ENCODE results near the gene NSG2.
"Not testable (repeated sequence)": the region's sequence is repeated elsewhere in the genome, so short reads cannot be mapped to it uniquely, and the experiment has no call there.

Gene NSG2

DNA sequence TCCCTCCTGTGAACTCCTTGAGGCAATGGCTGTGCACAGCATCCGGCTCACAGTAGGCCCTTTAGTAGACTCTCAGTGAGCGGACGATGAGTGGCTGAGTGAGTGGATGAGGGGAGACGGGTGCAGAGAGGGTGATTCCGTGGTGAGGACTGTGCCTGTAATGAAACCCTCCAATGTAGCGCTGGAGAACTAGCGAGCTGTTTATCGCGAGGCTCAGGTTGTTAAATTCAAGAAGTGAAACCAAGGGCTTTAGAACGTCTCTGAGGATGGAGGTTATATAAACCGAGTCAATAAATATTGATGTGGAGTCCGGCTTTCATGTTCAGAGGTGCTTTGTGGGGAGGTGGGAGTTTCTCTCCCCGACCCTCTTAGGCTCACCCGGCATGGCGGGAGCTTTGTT, 53.2 kb downstream of the NSG2 start:
- DNase-seq (ENCODE audit: low read depth in 1 of 2, low spot score in 1 of 2) = no peak

DNA sequence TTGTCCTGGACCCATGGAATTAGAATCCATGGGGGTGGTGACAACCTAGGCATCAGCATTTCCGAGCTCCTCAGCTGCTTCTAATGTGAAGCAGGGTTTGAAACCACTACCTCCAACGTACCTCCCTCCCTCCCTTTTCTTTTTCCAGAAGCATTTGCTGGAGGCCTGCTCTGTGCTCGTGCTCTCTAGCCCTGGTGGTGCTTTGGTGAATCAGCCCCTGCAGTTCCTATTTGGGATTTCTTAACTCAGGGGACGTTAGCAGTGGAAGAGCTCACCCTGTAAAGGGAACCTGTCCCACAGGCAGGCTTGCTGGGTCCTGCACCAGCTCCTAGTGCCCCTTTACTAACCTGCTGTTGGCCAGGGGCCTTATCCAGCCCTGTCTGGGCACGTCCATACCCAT, 55.0 kb downstream of the NSG2 start:
- no peak for DNase-seq (ENCODE audit: low read depth in 1 of 2, low spot score in 1 of 2)

DNA sequence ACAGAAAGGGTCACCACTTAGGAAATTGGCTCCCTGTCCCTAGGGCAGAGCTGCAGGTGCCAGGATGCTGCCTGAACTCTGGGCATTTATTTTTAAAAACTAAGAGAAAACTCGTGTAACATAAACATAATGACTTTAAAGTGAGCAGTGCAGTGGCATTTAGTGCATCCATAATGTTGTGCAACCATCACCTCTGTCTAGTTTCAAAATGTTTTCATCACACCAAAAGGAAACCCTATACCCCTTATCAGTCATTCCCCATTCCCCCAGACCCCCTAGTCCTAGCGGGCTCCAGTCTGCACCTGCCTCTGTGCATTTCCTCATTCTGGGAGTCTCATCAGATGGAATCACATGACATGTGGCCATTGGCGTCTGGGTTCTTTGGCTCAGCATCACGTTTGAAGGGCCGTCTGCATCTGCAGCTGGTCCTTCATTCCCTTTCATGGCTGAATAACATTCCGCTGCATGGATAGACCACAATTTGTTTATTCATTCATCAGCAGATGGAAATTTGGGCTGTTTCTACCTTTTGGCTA, 55.8 kb downstream of the NSG2 start:
- DNase-seq (ENCODE audit: low read depth in 1 of 2, low spot score in 1 of 2) = no peak

DNA sequence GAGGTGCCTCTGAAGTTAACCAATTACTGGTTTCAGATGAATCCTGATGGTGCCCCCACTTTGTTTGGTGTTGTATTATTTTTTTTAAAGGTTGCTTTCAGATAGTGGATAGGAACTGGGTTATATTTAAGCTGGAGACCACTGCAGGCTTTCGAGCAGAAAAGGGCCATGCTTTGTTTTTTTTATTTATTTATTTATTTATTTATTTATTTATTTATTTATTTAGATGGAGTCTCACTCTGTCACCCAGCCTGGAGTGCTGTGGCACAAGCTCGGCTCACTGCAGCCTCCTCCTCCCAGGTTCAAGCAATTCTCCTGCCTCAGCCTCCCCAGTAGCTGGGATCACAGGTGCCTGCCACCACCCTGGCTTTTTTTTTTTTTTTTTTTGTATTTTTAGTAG, 57.1 kb downstream of the NSG2 start:
- not testable (repeated sequence) for DNase-seq (ENCODE audit: low read depth in 1 of 2, low spot score in 1 of 2)

DNA sequence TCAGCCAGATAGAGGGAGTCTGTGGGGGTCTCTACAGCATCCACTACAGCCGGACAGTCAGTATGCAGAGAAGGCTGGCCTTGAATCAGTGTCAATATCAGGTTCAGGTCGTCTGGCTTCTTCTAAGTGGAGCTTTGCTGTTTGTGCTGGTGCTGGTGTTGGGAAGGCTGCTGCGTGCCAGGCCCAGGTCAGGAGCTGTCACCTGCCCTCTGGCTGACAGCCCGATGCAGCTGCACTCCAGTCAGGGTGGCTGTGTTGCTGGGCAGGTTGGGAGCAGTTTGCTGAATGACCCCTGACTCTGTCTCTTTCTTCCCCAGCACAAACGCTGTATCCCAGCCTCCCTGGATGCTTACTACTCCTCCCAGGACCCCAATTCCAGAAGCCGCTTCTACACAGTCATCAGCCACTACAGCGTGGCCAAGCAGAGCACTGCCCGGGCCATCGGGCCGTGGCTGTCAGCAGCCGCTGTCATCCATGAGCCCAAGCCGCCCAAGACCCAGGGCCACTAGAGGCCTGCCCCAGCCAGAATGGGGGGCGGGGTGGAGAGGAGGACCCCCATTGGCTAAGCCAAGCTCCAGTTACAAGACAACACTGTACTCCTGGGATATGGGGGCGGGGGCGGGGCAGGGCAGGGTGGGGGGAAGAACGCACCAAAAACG, 61.6 kb downstream of the NSG2 start:
- DNase-seq (ENCODE audit: low read depth in 1 of 2, low spot score in 1 of 2) = no peak

DNA sequence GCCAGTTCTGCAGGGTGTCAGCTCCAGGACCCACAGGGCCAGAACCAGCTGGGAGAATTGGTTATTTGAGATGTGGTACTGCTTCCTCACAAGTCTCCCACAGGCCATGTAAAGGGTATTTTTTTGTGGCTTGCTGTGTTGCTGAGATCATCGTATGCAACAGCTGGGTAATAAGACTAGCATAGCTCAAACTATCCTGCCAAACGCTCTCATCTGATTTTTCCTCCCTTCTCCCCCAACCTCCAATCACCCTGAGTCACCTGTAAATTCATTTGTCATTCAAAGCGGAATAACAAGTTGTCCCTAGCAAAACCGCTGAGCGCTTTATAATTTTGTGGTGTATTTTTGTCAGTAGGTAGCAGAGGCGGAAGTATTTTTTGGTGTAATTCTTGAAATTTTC, 63.2 kb downstream of the NSG2 start:
- no peak for DNase-seq (ENCODE audit: low read depth in 1 of 2, low spot score in 1 of 2)

DNA sequence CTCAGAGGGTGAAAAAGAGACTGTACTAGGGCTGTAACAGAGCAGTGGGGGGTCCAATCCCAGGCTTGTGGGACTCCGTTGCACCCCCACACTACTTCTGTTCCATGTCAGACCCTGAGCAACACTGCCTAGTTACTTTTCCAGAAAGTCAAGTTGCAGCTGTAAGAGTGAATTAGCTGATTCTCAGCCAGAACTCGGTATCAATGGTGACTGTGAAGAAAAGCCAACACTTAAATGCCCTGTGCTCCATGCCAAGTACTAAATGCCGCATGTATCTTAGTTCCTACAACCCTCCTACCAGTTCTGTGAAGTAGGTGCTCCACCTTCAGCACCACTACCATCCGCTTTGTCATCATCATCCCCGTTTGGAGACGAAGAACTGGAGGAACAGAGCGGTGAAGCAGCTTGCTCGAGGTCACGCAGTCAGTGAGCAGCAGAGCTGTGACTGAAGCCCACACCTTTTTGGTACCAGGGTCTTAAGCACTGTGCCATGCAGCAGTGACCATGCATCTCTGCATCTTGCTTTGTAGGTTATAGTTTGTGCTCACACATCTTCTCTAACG, 64.3 kb downstream of the NSG2 start:
- DNase-seq (ENCODE audit: low read depth in 1 of 2, low spot score in 1 of 2) = no peak

DNA sequence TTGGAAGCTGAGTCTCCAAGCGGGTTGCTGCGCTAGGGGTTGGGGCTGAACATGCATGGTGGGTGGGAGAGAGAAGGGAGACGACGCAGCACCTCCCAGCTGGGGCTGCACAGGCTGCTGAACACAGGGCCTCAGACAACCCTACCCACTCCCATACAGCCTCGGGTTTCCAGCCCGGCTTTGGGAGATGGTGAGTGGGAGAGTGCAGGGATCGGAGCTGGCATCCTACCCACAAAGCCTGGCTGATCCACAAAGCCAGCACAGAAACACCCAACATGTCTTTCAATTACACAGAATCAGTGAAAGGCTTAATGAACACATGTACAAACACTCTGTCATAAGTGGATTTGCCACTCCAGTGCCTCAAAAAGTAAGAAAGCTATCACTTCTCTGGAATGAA, 64.8 kb downstream of the NSG2 start:
- DNase-seq (ENCODE audit: low read depth in 1 of 2, low spot score in 1 of 2) = no peak

DNA sequence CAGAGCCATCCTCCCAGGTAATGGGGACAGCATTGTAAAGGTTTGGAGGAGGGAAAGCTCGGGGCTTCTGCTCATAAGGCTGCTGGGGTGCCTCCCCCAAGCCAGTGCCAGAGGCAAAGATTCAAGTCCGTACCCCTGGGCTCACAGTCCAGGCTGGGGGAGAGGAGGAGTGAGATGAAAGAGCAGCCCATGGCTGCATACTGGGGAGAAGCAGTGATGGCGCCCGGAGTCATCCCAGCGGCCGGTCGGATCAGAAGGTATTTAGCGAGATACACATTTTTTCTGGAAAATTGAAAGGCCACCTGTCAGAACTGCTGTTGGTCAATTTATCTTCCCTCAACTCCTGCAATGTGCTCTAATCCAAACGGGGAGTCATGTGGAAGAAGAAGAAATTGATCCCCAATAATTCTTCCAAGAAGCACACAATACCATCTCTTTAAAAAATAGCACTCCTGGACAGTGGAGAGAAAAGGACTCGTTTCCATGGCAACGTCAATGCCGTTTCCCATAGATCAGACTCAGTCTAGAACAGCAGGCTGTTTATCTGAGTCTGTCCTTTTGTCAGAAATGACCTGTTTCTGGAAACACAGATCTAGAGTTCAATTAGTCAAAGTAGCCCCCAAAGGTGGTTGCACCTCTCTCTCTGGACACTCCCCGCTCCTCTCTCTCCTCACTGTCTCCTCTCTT, 65.9 kb downstream of the NSG2 start:
- DNase-seq (ENCODE audit: low read depth in 1 of 2, low spot score in 1 of 2) = no peak

DNA sequence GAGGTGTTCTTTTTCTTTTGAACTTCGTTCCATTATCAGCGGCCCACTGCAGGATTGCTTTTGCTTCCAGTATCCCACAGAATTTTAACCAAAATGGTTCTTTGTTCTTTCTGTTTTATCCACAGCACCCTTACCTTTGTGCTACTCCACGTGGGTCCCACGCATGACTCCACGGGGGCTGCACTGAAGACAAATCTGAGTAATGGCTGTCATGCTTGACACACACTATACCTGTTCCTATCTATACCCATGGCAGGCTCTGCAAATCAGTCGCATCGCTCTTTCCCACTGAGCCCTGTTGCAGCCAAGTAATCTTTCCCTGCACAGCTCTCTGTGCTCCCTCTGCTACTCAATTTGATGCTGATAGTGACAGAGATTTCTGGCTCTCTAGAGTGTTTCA, 69.7 kb downstream of the NSG2 start:
- no peak for DNase-seq (ENCODE audit: low read depth in 1 of 2, low spot score in 1 of 2)

DNA sequence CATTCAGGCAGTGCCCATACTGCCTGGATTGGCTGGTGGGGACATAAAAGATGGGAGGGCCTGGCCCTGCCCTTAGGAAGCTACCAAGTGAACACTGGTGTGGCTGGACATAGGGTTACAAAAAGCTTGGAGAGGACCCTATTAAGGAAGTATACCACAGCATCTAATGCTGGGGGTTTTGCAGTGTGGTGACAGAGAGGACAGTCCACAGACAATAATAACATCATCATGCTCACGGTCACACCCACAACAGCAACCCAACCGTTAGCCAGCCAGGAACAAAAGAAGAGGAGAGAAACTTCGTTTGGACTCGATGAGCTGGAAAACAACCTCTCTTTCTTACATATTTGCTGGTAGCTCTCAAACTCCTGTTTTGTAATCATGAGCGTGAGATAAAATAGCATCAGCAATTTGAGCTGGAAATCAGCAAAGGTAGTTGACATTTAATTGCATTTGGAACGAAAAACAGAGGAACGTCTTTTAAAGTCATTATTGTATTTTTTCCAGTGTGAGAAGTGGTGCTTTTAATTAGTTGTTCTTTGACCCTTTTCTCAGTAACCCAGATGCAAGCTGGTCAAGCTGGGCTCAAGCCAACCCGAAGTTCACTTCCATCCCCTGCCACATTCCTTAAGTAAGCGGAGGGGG, 73.4 kb downstream of the NSG2 start:
- no peak for DNase-seq (ENCODE audit: low read depth in 1 of 2, low spot score in 1 of 2)

DNA sequence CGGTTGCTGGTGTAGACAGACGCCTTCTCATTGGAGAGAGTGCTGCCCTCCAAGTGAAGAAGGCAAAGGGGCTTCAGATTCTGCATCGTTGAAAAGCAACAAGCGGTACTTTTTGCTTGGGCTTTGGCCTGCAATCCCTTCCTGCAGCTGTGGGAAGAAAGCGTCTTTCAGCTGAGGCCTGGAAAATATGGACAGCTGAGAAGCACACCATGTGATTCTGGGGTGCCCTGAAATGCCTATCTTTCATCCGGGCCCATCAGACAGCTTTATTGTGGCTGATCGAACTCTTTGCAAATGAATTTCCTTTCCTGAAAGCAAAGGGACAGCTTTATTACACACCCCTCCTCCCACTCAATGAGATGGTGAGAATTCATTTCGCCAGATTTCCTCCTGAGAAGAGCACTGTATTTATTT, 74.0 kb downstream of the NSG2 start:
- DNase-seq (ENCODE audit: low read depth in 1 of 2, low spot score in 1 of 2) = no peak

DNA sequence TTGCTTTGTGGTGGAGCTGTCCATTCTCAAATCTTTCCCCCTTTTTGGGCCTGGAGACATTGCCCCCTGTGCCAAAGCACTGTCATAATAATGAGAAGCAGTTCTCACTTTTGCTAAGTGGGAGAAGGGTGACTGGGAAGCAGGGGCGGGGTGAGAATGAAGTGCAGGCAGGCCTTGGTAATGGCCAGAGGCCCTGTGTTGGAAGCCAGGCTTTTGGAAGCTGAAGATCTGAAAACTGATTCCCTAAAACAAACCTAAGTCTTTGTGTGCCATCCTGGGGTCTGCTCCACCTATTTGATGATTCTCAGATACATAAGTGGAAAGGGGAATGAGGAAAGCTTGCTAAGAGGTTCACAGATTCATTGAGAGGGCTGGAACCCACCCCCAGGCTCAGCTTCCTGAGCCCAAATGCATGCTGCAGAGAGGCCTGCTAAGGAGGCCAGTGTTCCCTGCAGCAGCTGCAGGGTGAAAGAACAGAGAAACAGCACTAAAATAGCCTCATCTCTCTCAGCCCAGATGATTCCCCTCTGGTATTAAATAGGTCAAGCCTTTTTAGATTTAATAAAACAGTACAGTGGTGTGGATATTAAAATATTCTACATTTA, 75.0 kb downstream of the NSG2 start:
- no peak for DNase-seq (ENCODE audit: low read depth in 1 of 2, low spot score in 1 of 2)

DNA sequence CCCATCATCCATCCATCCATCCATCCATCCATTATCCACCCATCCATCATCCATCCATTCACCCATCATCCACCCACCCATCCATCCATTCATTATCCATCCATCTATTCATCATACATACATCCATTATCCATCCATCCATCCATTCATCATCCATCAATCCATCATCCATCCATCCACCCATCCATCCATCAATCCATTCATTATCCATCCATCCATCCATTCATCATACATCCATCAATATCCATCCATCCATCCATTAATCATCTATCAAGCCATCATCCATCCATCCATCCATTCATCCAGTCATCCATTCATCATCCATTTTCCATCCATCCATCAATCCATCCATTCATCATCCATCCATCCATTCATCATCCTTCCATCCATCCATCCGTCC, 89.0 kb downstream of the NSG2 start:
- DNase-seq (ENCODE audit: low read depth in 1 of 2, low spot score in 1 of 2) = no peak

DNA sequence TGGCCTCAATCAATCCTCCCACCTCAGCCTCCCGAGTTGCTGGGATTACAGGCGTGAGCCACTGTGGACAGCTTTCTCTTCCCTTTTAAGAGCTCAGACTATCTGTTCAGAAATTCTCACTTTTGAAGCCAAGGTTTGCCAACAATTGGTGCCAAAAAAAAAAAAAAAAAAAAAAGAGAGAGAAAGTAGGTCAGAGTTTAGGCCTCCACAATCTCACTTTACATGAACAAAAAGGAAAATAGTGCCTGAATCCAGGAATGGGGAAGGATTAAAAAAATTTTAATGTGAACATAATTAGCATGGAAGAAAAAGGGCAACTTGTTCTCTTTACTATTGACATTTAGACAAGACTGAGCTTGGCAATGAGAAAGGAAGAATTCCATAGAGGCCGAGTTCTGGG, 94.1 kb downstream of the NSG2 start:
- DNase-seq (ENCODE audit: low read depth in 1 of 2, low spot score in 1 of 2) = no peak

DNA sequence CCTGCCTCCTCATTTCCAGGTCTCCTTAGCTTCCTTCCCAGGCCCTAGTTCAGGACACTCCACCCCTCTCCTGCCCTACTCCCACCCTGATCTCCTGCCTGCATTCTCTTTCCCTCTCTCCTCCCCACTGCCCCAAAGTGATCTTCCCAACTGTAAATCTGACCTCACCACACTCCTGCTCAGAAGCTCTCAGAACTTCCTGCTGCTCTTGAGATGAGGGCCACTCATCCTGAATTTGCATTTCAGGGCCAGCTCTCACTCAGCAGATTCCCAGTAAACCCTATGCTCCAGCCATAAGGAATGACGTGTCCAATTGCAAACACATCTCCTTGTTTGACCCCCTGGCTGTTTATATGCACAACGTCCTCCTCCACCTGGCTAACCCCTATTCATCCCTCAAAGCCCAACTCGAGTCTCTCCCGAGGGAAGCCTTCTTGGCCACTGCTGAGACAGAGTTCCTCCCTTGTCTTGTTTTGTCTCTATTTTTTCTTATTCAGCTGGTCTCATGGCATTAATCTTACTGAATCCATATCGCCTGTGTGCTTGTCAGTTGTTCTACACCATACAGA, 95.0 kb downstream of the NSG2 start:
- DNase-seq (ENCODE audit: low read depth in 1 of 2, low spot score in 1 of 2) = no peak

DNA sequence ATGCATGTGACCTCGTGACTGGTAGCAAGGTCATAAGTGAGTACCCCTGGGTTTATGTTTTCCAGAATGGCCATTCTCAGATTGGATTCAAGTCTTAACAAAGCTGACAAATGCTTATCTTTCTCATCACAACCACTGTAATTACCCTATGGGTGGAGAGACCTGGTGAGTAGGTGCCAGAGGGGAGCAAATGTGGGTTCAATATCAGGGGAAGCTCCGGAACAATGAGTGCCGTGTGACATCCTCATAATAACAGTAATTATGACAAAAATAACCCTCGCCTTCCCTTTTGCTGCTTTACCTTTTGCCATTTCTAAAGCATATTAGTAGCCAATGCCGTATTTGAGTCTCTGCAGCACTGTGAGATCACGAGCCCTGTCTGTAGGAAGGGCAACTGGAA, 95.9 kb downstream of the NSG2 start:
- DNase-seq (ENCODE audit: low read depth in 1 of 2, low spot score in 1 of 2) = no peak

DNA sequence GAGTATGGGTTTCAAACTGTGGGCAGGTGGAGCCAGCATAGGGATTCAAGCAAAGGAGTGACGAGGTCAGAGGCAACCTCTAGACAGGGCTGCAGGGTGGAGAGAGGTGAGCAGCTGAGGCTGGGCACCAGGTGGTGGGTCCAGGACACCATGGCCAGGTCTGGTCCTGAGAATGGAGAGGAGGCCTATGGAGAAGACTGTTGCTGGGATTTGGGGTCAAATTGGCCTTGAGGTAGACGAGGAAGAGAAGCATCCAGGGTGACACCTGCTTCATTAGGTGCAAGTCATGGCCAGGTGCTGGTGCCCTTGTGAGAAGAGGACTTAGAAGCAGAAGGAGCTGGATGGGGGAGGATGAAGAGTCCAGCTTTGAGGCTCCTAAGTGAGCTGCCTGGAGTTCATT, 99.6 kb downstream of the NSG2 start:
- no peak for DNase-seq (ENCODE audit: low read depth in 1 of 2, low spot score in 1 of 2)

DNA sequence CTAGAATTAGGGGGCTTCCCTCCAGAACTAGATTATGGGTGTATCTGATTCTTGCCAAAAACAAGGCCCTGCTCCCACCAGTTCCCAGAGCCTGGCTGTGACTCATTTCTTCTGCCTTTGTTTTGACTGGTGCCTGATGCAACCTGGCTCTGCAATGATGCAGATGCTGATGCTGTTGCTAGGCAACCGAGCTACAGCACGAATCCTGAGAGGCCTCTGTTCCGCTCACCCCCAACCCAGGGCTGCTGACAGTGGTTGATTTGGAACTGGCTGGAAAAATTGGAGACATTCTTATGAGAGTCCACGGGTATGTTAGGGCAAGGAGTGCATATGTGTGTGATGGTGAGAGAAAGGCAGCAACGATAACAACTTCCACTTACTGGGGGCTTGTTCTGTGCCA, 100.3 kb downstream of the NSG2 start:
- DNase-seq (ENCODE audit: low read depth in 1 of 2, low spot score in 1 of 2) = no peak

DNA sequence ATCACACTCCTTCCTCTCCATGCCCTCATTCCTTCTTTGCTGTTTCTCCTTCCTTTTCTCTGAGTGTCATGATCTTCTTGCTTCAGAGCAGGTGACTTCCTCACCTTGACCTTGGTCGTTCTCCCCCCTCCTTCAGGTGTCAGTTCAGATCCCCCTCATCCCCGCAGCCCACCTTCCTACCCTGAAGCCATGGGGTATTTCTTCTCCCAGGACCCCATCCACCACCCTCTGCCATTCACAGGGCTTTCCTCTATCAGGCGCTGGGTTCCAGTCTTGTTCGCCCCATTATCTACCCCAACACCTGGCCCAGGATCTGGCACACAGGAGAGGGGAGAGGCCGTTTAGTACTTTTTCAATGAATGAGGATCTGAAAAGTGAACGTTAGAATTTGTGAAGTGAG, 101.0 kb downstream of the NSG2 start:
- no peak for DNase-seq (ENCODE audit: low read depth in 1 of 2, low spot score in 1 of 2)

DNA sequence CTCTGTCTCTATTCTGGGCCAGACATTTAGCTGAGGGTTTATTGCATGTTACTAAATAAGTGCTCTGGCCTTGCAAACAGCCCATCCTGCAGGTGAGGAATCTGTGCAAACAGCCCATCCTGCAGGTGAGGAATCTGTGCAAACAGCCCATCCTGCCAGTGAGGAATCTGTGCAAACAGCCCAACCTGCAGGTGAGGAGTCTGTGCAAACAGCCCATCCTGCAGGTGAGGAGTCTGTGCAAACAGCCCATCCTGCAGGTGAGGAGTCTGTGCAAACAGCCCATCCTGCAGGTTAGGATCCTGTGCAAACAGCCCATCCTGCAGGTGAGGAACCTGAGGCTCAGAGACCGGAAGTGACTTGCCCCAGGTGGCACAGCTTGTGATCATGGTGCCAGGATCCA, 101.5 kb downstream of the NSG2 start:
- not testable (repeated sequence) for DNase-seq (ENCODE audit: low read depth in 1 of 2, low spot score in 1 of 2)

All from activated T-helper 1 cell treated with anti-CD3 and anti-CD28 coated beads, Interleukin-2, amount 50 U/mL, for 16 hours (primary cell).